Progenitor cell of endocrine pancreas (in vitro differentiated cells): Measurements from ENCODE around the gene DNAAF5. TPM values are rescaled to one million over a fixed set of nuclear protein-coding genes. Genes with fewer than 3 reads are reported as not detected.
A peak's percentile ranks its signal among the peaks of the same experiment; 100 is the strongest.

ENCODE experiments used
- DNase-seq: peaks from one replicate; pipeline ENCODE4 v3.0.0; 2021; ENCODE audit warnings: low spot score; ENCODE audit not compliant: unreplicated experiment
- H3K27ac Mint-ChIP-seq: 2 replicates; pipeline ENCODE4 v1.8.0; 2021; ENCODE audit warnings: mild to moderate bottlenecking, moderate library complexity, mixed read lengths
- H3K27me3 Mint-ChIP-seq: 2 replicates; pipeline ENCODE4 v1.8.0; 2021; ENCODE audit warnings: mixed read lengths
- H3K36me3 Mint-ChIP-seq: 2 replicates; pipeline ENCODE4 v1.8.0; 2022; ENCODE audit warnings: mixed read lengths; ENCODE audit not compliant: insufficient read depth
- H3K4me1 Mint-ChIP-seq: 2 replicates; pipeline ENCODE4 v1.8.0; 2021; ENCODE audit warnings: low read depth, mixed read lengths
- H3K4me3 Mint-ChIP-seq: 2 replicates; pipeline ENCODE4 v1.8.0; 2021; ENCODE audit warnings: low read depth, mild to moderate bottlenecking, moderate library complexity, mixed read lengths
- H3K9me3 Mint-ChIP-seq: 2 replicates; pipeline ENCODE4 v1.8.0; 2021; ENCODE audit warnings: low read depth, mixed read lengths
- total RNA-seq: library from RNA; stranded (reverse); gene quantifications from 2 replicates; pipeline ENCODE4 v1.2.1, GENCODE V29; 2021
- TF ChIP-seq, protein P1 (sequence below): fragments of 200-600 bp; sonication (generic); IDR thresholded peaks from one replicate; pipeline ENCODE4 v1.5.0; 2021; ENCODE audit warnings: antibody characterized with exemption, mild to moderate bottlenecking; ENCODE audit not compliant: unreplicated experiment

The DNAAF5 gene
- total RNA-seq, 1 donor from 2014 or later = 51.0 TPM

DNA sequence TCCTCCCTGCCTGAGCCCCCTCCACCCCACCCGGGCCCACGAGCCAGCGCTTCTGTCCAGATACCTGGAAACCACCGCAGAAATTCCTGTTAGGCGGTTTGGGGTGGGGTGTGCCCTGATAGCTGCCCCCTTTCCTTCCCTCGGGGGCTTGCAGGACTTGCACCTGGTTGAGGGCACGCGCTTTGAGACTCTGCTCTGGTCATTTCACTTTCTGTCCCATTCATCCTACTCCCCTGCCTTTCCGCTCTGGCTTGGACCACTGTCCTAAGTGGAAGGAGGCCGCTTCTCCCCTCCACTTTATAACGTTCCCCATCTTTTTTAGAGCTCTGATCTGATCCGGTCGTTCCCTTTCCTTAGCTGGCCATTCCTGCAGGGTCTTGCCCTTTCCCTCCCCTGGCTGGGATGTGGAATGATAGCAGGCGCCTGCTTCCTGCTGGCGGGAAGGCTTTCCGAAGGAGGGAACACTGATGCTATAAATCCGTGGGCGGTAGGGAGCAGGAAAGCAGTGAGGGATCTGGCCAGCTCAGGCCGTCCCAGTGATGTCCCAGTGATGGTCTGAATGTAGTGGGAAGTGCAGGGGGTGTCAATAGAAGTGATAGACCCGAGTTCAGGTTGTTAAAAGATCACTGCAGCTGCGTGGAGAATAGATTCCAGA is 1.4 kb downstream of the DNAAF5 start:
- Mint-ChIP-seq H3K4me3 (peak overlapping the region; percentile 80), H3K9me3 (no peaks in the 10 kb centered on the region), H3K36me3 (peaks cover 19% of the 10 kb centered on the region), H3K27me3 (no peaks in the 10 kb centered on the region), H3K4me1 (peaks cover 18% of the 10 kb centered on the region), H3K27ac (peak overlapping the region; percentile 34)
- TF ChIP-seq, protein P1, sequence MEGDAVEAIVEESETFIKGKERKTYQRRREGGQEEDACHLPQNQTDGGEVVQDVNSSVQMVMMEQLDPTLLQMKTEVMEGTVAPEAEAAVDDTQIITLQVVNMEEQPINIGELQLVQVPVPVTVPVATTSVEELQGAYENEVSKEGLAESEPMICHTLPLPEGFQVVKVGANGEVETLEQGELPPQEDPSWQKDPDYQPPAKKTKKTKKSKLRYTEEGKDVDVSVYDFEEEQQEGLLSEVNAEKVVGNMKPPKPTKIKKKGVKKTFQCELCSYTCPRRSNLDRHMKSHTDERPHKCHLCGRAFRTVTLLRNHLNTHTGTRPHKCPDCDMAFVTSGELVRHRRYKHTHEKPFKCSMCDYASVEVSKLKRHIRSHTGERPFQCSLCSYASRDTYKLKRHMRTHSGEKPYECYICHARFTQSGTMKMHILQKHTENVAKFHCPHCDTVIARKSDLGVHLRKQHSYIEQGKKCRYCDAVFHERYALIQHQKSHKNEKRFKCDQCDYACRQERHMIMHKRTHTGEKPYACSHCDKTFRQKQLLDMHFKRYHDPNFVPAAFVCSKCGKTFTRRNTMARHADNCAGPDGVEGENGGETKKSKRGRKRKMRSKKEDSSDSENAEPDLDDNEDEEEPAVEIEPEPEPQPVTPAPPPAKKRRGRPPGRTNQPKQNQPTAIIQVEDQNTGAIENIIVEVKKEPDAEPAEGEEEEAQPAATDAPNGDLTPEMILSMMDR = no peak
- DNase-seq = no peak

DNA sequence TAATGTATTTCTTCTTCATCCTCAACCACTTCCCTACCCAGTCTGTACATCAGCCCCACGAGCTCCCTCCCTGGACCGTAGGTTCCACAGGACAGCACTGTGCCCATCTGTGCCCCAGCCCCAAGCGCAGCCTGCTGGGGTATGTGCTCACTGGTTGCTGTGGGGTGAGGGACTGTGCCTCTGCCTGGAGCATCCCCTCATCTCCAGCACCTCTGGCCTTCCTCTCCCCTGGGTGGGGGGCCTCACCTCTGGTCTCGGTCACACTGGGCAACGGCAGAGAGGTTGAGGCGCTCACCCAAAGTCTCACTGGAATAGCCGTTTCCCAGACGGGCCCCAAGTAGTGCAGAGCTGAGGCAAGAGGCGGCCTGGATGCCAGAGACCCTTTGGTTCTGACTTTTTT is 2.1 kb downstream of the DNAAF5 start:
- H3K9me3 Mint-ChIP-seq = no peaks in the 10 kb centered on the region
- peak overlapping the region; percentile 80 for H3K4me3 Mint-ChIP-seq
- peaks cover 18% of the 10 kb centered on the region for H3K4me1 Mint-ChIP-seq
- H3K27me3 Mint-ChIP-seq = no peaks in the 10 kb centered on the region
- TF ChIP-seq, protein P1 = no peak
- no peak for DNase-seq
- peak overlapping the region; percentile 53 for H3K27ac Mint-ChIP-seq
- peaks cover 16% of the 10 kb centered on the region for H3K36me3 Mint-ChIP-seq

DNA sequence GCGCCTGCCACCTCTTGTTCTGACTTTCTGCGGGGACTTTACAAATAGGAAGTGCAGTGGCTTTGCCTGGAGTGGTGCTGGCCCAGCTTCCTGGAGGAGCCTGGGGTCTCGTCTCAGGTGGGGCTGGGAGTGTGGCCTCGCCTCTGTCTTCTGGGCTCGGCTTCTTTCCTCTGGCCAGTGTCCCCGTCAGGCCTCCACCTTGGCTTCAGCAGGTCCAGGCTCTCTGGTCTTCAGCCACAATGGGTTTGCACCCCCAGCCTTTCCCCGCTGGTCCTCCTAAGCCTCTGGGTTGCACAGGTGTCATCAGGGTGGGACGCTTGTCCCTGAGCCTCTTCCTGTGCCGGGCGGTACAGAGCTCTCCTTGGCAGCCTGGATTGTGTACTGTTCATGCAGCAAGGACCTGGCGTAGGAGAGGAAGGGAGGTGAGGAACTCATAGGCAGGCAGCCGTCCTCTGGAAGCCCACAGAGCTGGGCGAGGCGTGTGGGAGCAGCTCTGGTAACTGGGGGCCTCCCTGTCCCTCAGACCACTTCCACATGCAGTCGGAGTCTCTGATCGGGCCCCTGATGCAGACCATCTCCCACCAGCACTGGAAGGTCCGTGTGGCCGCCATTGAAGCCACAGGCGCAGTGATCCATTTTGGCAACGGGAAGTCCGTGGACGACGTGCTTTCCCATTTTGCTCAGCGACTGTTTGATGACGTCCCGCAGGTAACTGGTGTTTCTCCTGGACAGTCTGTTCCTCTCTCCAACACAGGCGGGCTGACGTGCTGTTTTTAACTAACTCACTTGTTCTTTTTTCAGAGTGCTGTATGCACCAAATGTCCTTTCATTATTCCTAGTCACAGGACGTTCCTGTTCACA is 2.9 kb downstream of the DNAAF5 start:
- Mint-ChIP-seq H3K27ac (no peak overlapping the region), H3K36me3 (peaks cover 9% of the 10 kb centered on the region), H3K4me1 (peaks cover 18% of the 10 kb centered on the region), H3K9me3 (no peaks in the 10 kb centered on the region), H3K4me3 (peak overlapping the region; percentile 42), H3K27me3 (no peaks in the 10 kb centered on the region)
- TF ChIP-seq, protein P1 = no peak
- DNase-seq = no peak

DNA sequence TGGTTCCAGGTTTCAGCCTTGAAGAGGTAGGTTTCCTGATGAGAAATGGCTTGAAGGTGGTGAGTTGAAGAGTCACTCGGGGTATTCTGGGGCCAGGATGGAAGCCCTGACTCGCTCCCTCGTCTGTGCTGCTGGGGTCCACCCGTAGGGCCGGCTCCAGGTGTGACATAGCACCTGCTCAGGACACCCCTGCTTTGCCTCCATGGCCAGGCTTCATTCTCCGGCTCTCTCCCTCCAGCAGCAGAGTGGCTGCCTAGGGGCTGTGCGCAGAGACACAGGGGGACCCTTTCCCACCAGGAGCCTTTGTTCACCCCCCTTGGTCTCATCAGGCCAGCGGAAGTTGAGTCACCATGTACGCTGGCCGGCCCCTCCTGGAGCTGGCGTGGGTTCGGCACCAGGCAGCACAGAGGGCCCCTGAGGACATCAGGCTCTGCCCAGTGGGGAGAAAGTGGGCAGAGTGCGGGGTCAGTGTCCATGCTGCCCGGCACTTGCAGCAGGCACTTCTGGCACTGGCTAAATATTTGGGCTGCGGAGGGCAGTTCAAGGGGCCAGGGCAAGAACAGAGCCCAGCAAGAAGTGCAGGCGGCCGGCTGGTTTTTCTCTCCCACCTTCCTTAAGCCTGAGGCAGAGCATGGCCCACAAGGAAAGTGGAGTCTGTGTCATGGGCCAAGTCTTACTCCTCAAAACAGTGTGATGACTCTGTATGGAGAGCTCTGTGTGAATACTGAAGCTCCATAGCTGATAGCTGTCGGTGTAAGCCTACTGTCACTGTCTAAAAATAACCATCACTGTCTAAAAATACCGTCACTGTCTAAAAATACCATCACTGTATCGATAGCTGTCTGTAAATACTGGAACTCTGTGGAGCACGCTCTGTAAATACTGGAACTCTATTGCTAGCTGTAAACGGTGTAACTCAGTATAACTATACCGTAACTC is 4.3 kb downstream of the DNAAF5 start:
- no peak overlapping the region for H3K4me3 Mint-ChIP-seq
- H3K27ac Mint-ChIP-seq = no peak overlapping the region
- peaks cover 16% of the 10 kb centered on the region for H3K4me1 Mint-ChIP-seq
- TF ChIP-seq, protein P1 = no peak
- H3K36me3 Mint-ChIP-seq = peaks cover 3% of the 10 kb centered on the region
- H3K27me3 Mint-ChIP-seq = no peaks in the 10 kb centered on the region
- DNase-seq = no peak
- no peaks in the 10 kb centered on the region for H3K9me3 Mint-ChIP-seq
